ENCODE data around the gene ZNF441.

Gene ZNF441

DNA sequence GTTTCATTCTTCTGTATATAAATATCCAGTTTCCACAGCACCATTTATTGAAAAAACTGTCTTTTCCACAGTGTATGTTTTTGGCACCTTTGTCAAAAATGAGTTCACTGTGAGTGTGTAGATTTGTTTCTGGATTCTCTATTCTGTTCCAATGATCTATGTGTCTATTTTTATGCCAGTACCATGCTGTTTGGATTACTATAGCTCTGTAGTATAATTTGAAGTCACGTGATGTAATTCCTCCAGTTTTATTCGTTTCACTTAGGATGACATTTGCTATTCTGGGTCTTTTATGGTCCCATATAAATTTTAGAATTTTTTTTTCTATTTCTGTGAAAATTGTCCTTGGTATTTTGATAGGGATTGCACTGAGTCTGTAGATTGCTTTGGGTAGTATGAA is 17.0 kb upstream of the ZNF441 start:
- H3K4me3 ChIP-seq (ENCODE audit: low read depth, low read length), result no peak overlapping the region
- no peak for TF ChIP-seq POLR2A (IDR thresholded peaks at IDR 0.05; ENCODE audit: extremely low read depth, insufficient read length)
- TF ChIP-seq, protein P1, sequence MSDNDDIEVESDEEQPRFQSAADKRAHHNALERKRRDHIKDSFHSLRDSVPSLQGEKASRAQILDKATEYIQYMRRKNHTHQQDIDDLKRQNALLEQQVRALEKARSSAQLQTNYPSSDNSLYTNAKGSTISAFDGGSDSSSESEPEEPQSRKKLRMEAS (IDR thresholded peaks at IDR 0.05; ENCODE audit: low read depth, low read length), result no peak
- no peak for DNase-seq (ENCODE audit: low read depth)

DNA sequence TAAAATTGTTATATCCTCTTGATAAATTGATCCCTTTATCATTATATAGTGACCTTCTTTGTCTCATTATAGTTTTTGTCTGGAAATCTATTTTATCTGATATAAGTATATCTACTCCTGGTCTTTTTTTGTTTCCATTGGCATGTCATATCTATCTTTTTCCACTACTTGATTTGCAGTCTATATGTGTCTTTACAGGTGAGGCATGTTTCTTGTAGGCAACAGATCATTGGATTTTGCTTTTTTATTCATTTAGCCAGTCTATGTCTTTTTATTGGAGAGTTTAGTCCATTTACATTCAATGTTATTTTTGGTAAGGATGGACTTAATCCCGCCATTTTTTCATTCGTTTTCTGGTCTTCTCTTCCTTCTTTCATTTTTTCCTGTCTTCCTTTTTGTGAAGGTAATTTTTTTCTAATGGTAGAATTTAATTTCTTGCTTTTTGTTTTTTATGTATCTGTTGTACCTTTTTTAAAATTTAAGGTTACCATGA is 14.5 kb upstream of the ZNF441 start:
- no peak overlapping the region for H3K4me3 ChIP-seq (ENCODE audit: low read depth, low read length)
- DNase-seq (ENCODE audit: low read depth), result no peak
- no peak for TF ChIP-seq MYC (IDR thresholded peaks at IDR 0.05; ENCODE audit: low read depth, low read length)
- no peak for TF ChIP-seq POLR2A (IDR thresholded peaks at IDR 0.05; ENCODE audit: extremely low read depth, insufficient read length)
- TF ChIP-seq, protein P2, sequence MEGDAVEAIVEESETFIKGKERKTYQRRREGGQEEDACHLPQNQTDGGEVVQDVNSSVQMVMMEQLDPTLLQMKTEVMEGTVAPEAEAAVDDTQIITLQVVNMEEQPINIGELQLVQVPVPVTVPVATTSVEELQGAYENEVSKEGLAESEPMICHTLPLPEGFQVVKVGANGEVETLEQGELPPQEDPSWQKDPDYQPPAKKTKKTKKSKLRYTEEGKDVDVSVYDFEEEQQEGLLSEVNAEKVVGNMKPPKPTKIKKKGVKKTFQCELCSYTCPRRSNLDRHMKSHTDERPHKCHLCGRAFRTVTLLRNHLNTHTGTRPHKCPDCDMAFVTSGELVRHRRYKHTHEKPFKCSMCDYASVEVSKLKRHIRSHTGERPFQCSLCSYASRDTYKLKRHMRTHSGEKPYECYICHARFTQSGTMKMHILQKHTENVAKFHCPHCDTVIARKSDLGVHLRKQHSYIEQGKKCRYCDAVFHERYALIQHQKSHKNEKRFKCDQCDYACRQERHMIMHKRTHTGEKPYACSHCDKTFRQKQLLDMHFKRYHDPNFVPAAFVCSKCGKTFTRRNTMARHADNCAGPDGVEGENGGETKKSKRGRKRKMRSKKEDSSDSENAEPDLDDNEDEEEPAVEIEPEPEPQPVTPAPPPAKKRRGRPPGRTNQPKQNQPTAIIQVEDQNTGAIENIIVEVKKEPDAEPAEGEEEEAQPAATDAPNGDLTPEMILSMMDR (IDR thresholded peaks at IDR 0.05; ENCODE audit: low read depth, low read length), result no peak
- TF ChIP-seq, protein P1 (IDR thresholded peaks at IDR 0.05; ENCODE audit: low read depth, low read length), result no peak

DNA sequence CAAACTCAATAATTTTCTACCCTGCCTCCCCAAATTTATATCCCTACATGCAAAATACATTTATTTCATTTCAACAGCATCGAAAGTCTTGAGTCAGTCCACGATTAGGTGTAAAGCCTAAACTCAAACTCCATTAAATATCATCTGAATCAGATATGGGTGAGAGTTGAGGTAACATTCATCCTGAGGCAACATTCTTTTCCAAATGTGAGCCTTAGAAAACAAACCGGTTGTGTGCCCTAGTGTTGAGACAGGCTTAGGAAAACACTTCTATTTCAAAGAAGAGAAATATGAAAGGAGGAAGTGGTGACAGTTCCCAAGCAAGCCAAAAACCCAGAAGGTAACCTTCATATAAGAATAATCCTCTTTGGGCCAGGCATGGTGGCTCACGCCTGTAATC is 12.1 kb upstream of the ZNF441 start:
- TF ChIP-seq, protein P1 (IDR thresholded peaks at IDR 0.05; ENCODE audit: low read depth, low read length), result no peak
- TF ChIP-seq, protein P2 (IDR thresholded peaks at IDR 0.05; ENCODE audit: low read depth, low read length), result no peak
- TF ChIP-seq MYC (IDR thresholded peaks at IDR 0.05; ENCODE audit: low read depth, low read length), result no peak
- no peak for TF ChIP-seq POLR2A (IDR thresholded peaks at IDR 0.05; ENCODE audit: extremely low read depth, insufficient read length)

DNA sequence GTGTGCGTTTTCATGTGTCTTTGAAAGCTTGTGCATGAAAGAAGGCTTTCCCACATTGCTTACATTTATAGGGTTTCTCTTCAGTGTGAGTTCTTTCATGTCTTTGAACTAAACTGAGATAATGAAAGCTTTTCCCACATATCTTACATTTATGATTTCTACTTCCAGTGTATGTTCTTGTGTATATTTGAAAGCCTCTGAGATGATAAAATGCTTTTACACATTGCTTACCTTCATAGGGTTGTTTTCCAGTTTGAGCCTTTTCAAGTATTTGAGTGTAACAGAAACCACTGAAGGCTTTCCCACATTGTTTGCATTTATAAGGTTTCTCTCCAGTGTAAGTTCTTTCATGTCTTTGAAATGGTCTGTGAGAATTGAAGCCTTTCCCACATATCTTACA is 9.8 kb upstream of the ZNF441 start:
- no peak overlapping the region for H3K4me3 ChIP-seq (ENCODE audit: low read depth, low read length)
- DNase-seq (ENCODE audit: low read depth), result no peak
- TF ChIP-seq, protein P1 (IDR thresholded peaks at IDR 0.05; ENCODE audit: low read depth, low read length), result no peak
- TF ChIP-seq, protein P2 (IDR thresholded peaks at IDR 0.05; ENCODE audit: low read depth, low read length), result no peak
- TF ChIP-seq POLR2A (IDR thresholded peaks at IDR 0.05; ENCODE audit: extremely low read depth, insufficient read length) (no peak), MYC (IDR thresholded peaks at IDR 0.05; ENCODE audit: low read depth, low read length) (no peak)

More for the DNA sequence above, 12.1 kb upstream of the ZNF441 start:
- H3K4me3 ChIP-seq (ENCODE audit: low read depth, low read length), result no peak overlapping the region
- DNase-seq (ENCODE audit: low read depth), result no peak

DNA sequence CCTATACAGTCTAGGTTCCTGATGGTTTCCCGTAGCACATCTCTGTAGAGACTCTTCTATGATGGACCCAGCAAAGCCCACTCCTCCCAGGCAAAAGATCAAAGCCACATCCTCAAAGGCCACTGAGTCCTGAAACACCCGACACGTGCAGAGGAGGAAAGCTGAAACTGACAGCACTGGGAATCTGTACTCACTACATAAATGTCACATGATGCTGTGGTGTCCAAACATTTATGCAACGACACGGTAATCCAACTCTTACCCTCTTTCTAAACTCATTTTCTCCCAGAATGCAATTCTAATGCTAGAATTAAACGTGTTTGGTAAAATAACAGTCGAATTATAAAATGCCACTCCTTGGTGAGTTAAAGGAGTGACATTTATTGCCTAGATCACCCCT is 7.0 kb upstream of the ZNF441 start:
- H3K4me3 ChIP-seq (ENCODE audit: low read depth, low read length), result no peak overlapping the region
- DNase-seq (ENCODE audit: low read depth), result no peak
- TF ChIP-seq MYC (IDR thresholded peaks at IDR 0.05; ENCODE audit: low read depth, low read length) (no peak), POLR2A (IDR thresholded peaks at IDR 0.05; ENCODE audit: extremely low read depth, insufficient read length) (no peak)
- TF ChIP-seq, protein P2 (IDR thresholded peaks at IDR 0.05; ENCODE audit: low read depth, low read length), result no peak
- TF ChIP-seq, protein P1 (IDR thresholded peaks at IDR 0.05; ENCODE audit: low read depth, low read length), result no peak

DNA sequence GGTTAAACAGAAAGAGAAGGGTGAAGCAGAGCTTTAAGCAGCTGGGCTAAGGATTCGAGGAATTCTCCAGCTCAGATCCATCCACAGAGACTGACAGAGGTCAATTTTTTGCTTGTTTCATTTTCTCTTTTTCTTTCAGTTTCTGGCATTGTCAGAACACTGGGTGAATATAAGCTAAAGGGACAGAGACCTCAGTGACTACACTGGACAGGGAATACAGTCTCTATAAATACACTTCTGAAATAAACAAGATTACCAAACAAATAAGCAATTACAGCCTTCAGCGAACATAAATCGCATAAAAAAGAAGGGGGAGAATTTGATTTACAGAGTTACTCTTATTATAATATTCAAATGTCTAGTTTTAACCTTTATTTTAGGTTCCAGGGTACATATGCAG is 3.7 kb upstream of the ZNF441 start:
- H3K4me3 ChIP-seq (ENCODE audit: low read depth, low read length), result no peak overlapping the region
- no peak for DNase-seq (ENCODE audit: low read depth)
- no peak for TF ChIP-seq MYC (IDR thresholded peaks at IDR 0.05; ENCODE audit: low read depth, low read length)
- TF ChIP-seq POLR2A (IDR thresholded peaks at IDR 0.05; ENCODE audit: extremely low read depth, insufficient read length), result no peak
- TF ChIP-seq, protein P1 (IDR thresholded peaks at IDR 0.05; ENCODE audit: low read depth, low read length), result no peak
- TF ChIP-seq, protein P2 (IDR thresholded peaks at IDR 0.05; ENCODE audit: low read depth, low read length), result no peak

All from NB4 (cell line).